GM10266 (cell line): ENCODE results near the gene CMSS1.

Experiments
- DNase-seq: peaks from one replicate; pipeline ENCODE4 v3.0.0; 2012; ENCODE audit errors: extremely low spot score
- TF ChIP-seq, protein P1 (sequence below): IDR thresholded peaks from 2 replicates; pipeline ENCODE4 v1.5.1; 2012; ENCODE audit warnings: mild to moderate bottlenecking, low read depth; ENCODE audit not compliant: control insufficient read depth, insufficient read depth; ENCODE audit errors: missing control alignments

The CMSS1 gene

DNA sequence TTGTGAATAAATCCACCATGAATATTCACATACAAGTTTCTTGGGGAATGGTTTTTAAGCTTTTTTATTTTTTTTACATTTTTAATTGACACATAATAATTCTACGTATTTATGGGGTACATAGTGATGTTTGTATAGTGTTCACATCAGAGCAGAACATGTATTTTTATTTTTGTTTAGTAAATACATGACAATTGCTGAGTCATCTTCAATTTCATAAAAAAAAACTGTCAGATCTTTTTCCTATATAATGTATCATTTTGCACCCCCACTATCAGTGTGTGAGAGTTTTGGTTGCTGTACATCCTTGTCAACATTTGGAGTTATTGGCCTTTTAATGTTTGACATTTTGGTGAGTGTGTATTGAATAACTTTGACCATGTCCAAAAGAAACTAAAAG, 336.5 kb downstream of the CMSS1 start:
- DNase-seq, result no peak
- TF ChIP-seq, protein P1, sequence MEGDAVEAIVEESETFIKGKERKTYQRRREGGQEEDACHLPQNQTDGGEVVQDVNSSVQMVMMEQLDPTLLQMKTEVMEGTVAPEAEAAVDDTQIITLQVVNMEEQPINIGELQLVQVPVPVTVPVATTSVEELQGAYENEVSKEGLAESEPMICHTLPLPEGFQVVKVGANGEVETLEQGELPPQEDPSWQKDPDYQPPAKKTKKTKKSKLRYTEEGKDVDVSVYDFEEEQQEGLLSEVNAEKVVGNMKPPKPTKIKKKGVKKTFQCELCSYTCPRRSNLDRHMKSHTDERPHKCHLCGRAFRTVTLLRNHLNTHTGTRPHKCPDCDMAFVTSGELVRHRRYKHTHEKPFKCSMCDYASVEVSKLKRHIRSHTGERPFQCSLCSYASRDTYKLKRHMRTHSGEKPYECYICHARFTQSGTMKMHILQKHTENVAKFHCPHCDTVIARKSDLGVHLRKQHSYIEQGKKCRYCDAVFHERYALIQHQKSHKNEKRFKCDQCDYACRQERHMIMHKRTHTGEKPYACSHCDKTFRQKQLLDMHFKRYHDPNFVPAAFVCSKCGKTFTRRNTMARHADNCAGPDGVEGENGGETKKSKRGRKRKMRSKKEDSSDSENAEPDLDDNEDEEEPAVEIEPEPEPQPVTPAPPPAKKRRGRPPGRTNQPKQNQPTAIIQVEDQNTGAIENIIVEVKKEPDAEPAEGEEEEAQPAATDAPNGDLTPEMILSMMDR, result no peak

DNA sequence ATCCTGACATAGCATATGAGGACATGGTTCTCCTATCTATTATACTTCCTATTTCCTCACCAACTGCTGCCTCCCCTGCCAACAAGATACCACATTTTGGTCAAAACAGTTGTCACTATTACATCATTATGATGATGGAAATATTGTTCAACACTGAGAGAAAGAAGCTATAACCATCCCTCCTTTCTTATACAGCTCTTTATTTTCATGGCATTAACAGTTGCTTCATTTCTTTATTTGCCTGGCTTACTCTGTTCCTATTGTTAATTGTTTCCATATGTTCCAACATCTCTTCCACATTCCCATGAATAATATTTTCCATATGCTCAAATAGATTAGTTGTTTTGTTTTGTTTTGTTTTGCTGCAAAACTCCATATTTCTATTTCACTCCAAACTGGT, 337.5 kb downstream of the CMSS1 start:
- DNase-seq, result no peak
- TF ChIP-seq, protein P1, result no peak

DNA sequence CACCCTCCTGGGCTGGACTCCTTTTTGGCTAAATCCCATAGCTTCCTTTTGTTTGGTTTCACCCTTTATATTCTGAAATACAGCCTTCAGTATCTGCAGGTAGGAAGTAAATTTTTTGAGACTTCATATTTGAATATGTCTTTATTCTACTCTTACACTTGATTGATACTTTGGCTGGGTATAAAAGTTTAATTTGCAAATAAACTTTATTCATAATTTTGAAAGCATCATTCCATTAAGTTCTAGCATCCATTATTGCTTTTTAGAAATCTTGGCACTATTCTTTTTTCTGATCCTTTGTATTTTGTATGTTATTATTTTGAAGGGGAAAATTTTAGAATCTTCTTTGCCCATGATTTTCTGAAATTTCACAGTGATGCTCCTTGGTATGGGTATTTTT, 337.9 kb downstream of the CMSS1 start:
- DNase-seq, result no peak
- TF ChIP-seq, protein P1, result no peak

DNA sequence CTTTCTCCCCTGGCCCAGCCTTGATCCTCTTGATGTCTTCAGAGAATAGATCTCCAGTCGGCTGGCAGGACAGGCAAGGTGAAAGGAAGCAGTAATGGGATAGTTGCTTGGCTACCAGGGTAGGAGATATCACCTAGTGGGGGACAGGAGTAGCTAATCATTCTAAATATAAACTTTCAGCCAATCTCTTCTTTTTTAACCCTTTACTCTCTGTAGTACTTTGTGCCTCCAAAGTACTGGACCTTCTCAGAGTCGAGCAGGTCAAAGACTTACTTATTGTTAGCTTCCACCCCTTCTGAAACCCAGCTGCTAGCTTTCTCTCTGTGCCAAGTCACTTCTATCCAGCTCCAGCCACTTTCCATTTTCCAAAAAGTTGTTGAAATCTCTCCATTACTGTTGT, 340.0 kb downstream of the CMSS1 start:
- TF ChIP-seq, protein P1, result no peak
- no peak for DNase-seq

DNA sequence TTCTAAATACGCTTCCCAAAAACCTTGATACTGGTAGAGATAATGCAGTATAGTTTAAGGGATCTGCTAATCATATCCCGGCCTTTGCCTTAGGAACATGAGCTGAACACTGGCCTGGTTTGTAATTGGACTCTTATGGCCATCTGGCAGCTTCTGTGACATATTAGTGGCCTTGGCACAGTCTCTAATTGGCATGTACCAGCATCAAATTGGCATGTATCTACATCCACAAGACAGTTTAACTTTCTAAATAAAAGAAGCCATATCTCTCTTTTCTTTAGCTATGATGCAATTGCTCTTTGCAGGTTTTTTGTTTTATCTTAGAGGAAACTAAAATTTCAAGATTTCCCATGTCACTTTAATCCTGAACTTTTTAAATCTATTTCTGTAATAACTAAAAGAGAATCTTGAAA, 341.3 kb downstream of the CMSS1 start:
- no peak for DNase-seq
- TF ChIP-seq, protein P1, result no peak

DNA sequence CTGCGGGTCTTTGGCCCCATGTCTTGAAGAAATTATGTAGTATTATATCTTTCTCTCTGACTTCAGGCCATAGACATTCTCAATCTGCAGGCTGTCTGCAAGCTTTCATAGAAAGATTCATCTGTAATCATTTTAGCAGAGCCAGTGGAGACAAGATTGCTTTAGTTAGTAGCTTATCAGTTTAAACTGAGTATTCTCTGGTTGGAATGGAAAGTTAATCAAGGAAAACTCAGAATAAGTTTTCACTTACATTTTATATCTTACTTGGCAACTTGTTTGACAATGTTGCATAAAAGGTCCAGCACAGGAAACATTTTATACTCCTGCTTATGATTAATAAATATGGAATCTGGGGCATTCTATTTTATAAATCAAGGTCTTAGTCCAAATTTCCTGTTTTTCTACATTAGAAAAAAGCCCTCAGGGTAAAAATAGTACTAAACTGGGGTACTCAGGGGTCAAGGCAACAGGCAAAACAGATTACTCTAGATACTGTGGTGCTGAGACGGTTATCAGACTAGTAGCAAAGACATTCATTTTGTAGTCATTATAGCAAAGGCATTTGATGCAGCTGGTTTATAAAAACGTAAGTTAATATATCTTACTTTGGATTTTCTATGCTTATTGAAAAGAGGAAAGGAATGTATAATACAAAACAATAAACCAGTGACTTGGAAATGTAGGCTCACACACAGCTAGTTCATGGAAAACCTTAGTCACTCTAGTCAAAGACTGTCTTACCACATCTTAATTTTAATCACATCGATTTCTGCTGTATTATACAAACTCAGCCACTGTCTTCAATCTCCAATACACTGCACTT, 341.9 kb downstream of the CMSS1 start:
- TF ChIP-seq, protein P1, result no peak
- no peak for DNase-seq

DNA sequence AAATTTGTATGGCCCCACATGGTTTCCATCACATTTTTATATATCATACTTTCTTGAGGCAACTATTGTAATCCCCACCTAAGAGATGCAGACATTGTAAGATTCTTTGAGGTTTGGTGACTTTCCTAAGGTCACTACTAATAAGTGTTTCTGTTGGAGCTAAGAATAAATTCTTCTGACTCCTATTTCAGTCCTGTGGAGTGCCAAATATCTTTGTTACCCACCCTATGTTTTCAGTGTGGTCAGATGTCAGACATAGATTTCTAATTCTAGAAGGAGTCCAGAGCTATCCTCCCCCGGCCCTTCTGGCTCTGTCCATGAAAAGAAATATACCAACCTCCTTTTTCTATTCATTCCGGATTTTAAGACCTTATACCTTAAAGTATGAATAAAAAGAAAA, 342.9 kb downstream of the CMSS1 start:
- DNase-seq, result no peak
- TF ChIP-seq, protein P1, result no peak
